HG03060 (cell line): ENCODE data around the gene PPM1A.
A peak's percentile ranks its signal among the peaks of the same experiment; 100 is the strongest.

Source experiments
- ATAC-seq: cut with Tn5 transposase; IDR thresholded peaks from one replicate; pipeline ENCODE4 v1.9.1; 2021; ENCODE audit warnings: low read depth, moderate number of reproducible peaks; ENCODE audit not compliant: unreplicated experiment

The PPM1A gene

GRCh38 chr14:60248697-60249318 is at the start of gene PPM1A:
Gene PPM1A, plus strand, starts transcription at chr14:60249221. Its CDS starts 33,483 bp downstream, at chr14:60282704.
- ATAC-seq = peak; percentile 47

- no peak for ATAC-seq
Observed at GRCh38 chr14:60199321-60199720, 49.7 kb upstream of the PPM1A start.

GRCh38 chr14:60204104-60204842 is 44.7 kb upstream of the PPM1A start:
- peak; percentile 82 for ATAC-seq

- peak; percentile 35 for ATAC-seq
Observed at GRCh38 chr14:60204843-60205774, 43.9 kb upstream of the PPM1A start.

DNA sequence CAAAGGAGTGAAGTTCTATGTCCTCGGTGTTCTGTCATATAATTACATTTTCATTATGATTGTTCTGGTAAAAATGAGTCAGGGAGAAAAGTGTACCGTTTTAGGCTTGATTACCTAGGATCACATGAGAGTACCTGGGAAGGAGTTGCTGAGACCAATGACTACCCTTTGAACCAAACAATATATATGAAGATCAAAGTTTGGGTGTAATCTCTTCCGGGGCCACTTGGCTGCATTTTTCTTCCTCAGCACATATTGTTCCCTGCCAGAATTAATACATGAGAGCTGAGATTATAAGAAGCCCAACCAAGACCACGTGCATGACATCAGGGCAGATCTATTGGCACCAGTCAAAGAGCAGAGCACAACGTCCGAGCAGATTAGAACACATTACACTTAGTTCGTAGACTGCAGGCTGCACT is 42.8 kb upstream of the PPM1A start:
- ATAC-seq = no peak

GRCh38 chr14:60206837-60207533 is 42.0 kb upstream of the PPM1A start:
- no peak for ATAC-seq

DNA sequence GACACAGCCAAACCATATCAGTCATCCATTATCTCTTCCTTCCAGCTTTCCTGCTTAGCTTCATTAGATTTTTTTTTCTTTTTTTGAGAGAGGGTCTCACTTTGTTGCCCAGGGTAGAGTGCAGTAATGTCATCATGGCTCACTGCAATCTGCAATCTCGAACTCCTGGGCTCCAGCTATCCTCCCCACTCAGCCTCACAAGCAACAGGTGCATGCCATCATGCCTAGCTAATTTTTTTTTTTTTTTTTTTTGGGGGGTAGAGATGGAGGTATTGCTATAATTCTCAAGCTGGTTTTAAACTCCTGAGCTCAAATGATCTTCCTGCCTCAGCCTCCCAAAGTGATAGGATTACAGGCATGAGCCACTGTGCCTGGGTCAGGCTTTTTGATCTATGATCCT is 38.3 kb upstream of the PPM1A start:
- ATAC-seq = no peak

GRCh38 chr14:60211153-60211552 is 37.9 kb upstream of the PPM1A start:
- no peak for ATAC-seq

GRCh38 chr14:60212503-60213371 is 36.3 kb upstream of the PPM1A start:
- peak; percentile 92 for ATAC-seq

DNA sequence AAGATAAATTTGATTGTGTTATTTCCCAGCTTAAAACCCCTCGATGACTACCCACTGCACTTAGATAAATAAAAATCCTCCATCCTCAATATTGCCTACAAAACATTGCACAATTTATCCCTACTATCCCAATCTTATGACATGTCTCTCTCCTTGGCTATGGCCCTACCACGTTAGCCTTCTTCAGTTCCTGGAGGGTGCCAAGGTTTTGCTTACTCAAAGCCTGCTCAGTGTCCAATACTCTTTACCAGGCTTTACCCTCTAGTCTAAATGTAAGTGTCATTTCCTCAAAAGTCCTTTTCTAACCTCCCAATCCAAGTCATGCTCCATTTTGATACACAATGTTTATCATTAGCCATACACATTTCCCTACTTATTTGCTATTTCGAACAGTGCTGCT is 35.0 kb upstream of the PPM1A start:
- no peak for ATAC-seq

DNA sequence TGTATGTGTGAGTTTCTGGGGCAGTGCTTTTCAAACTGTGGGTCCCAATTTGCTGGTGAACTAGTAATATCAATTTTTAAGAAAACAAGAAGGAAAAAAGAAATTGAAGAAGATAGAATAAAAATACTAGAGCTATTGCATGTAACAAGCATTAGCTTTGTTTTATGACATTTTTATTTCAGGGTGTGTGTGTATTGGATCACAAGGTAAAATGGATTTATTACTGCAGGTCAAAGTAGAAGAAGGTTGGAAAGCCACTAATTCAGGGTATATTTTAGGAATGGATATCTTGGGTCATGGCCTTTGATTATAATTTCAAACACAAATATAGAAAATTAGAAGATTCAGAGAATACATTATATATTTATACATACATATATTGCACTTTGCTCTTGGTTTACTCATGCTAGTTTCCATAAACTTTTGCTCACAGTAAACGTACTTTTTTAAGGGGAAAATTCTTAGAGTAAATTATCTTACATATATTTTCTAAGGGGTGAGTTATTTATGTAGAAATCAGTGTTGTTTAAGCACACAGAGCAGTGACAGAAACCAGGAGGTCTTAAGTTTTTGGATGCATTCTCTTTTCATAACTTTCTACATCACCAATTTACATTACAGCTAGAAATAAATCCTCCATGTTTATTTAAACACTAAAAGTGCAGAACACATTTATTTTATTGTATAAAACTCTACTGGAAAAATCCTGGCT is 34.5 kb upstream of the PPM1A start:
- no peak for ATAC-seq

GRCh38 chr14:60215127-60215444 is 33.9 kb upstream of the PPM1A start:
- ATAC-seq = no peak

- ATAC-seq = no peak
Observed at GRCh38 chr14:60215520-60216420, 33.3 kb upstream of the PPM1A start.

DNA sequence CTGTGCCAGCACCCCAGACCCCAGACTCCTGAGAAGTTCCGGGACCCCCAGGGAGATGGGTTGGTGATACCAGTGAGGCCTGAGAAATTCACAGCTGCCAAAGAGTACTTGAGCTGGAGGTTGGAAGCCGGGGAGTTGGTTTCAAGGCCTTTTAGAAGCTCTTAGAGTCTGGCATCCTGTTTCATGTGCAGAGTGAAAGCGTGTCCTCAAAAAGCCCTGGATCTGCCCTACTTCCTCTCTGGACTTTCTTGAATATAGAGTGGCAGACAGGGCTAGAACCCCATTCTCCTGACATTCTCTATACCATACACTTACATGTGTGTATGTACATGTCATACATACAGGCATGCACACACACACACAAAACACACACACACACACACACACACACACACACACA is 31.3 kb upstream of the PPM1A start:
- ATAC-seq = no peak

- ATAC-seq = no peak
Observed at GRCh38 chr14:60220084-60220483, 28.9 kb upstream of the PPM1A start.

DNA sequence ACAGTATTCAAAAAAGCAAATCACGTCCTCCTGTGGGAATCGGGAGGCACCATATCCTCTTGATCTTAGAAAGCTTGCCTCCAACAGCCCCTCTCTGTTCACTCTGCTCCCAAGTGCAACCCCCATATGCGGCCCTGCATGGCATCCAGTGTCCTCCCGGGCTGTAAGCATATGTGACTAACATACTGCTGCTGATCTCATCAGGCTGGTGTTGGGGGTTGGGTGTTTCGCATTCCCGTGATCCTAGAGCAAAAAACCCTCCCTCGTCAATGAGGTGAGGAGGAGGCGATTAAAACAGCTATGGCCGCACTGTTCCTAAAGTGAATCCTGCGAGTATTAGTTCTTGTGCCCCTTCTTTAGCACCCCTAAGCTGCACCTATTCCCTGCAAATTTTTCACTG is 28.1 kb upstream of the PPM1A start:
- no peak for ATAC-seq

DNA sequence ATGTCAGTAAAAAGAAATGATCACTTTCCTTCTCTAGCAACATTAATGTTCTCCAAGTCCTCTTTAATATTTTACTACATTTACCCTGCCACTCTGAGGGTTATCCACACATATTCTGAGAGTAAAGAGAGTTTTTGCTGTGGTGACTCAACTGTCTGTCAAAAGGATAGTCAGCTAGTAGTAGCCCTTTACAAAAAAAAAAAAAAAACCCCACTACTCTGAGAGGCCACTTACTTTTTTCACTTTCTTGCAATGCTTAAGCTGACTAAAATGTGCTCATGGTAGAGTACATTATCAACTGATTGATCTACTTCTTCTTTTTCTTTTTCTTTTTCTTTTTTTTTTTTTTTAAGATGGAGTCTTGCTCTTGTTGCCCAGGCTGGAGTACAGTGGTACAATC is 27.6 kb upstream of the PPM1A start:
- no peak for ATAC-seq

DNA sequence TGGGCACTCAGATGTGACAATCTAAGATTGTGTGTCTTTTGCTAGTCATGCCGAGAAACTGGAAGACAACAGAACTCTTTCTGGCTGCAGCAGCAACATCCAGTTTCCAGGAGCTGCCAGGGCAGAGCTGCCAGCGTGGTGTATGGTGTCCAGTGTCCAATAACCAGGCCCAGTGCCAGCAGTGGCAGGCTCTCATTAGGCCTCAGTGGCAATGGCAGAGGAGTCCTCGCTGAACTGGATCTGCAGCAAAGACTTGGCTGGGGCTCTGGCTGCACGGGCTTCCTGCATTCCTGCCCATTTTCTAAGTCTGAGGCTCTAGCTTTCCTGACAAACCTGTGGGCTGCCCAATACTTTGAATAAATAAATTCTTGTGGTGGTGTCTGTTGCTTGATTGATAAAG is 26.2 kb upstream of the PPM1A start:
- ATAC-seq = no peak
